Measurements from ENCODE around the gene PODNL1. TPM values are rescaled to one million over a fixed set of nuclear protein-coding genes. Genes with fewer than 3 reads are reported as not detected.

The PODNL1 gene
- total and polyA plus RNA-seq, 2 experiments from 2014 or later: 0.24 TPM; not detected in 1

DNA sequence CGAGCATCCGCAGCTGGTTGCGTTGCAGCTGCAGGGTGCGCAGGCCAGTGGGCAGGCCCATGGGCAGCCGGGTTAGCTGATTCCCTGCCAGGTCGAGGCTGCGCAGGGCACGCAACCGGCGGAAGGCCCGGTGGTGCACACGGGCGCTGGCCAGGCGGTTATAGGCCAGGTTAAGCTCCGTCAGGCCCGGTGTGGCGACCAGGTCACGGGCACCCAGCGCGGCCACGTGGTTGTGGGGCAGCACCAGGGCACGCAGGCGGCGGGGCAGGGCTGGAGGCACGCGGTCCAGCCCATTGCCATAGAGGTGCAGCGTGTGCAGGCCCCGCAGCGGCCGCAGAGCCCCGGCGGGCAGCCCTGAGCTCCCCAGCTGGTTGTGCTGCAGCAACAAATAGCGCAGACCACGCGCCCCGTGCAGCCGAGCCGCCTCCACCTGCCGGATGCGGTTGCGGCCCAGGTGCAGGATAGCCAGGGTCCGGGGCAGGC, 5.3 kb downstream of the PODNL1 start (continued):
- TF ChIP-seq, protein P1, sequence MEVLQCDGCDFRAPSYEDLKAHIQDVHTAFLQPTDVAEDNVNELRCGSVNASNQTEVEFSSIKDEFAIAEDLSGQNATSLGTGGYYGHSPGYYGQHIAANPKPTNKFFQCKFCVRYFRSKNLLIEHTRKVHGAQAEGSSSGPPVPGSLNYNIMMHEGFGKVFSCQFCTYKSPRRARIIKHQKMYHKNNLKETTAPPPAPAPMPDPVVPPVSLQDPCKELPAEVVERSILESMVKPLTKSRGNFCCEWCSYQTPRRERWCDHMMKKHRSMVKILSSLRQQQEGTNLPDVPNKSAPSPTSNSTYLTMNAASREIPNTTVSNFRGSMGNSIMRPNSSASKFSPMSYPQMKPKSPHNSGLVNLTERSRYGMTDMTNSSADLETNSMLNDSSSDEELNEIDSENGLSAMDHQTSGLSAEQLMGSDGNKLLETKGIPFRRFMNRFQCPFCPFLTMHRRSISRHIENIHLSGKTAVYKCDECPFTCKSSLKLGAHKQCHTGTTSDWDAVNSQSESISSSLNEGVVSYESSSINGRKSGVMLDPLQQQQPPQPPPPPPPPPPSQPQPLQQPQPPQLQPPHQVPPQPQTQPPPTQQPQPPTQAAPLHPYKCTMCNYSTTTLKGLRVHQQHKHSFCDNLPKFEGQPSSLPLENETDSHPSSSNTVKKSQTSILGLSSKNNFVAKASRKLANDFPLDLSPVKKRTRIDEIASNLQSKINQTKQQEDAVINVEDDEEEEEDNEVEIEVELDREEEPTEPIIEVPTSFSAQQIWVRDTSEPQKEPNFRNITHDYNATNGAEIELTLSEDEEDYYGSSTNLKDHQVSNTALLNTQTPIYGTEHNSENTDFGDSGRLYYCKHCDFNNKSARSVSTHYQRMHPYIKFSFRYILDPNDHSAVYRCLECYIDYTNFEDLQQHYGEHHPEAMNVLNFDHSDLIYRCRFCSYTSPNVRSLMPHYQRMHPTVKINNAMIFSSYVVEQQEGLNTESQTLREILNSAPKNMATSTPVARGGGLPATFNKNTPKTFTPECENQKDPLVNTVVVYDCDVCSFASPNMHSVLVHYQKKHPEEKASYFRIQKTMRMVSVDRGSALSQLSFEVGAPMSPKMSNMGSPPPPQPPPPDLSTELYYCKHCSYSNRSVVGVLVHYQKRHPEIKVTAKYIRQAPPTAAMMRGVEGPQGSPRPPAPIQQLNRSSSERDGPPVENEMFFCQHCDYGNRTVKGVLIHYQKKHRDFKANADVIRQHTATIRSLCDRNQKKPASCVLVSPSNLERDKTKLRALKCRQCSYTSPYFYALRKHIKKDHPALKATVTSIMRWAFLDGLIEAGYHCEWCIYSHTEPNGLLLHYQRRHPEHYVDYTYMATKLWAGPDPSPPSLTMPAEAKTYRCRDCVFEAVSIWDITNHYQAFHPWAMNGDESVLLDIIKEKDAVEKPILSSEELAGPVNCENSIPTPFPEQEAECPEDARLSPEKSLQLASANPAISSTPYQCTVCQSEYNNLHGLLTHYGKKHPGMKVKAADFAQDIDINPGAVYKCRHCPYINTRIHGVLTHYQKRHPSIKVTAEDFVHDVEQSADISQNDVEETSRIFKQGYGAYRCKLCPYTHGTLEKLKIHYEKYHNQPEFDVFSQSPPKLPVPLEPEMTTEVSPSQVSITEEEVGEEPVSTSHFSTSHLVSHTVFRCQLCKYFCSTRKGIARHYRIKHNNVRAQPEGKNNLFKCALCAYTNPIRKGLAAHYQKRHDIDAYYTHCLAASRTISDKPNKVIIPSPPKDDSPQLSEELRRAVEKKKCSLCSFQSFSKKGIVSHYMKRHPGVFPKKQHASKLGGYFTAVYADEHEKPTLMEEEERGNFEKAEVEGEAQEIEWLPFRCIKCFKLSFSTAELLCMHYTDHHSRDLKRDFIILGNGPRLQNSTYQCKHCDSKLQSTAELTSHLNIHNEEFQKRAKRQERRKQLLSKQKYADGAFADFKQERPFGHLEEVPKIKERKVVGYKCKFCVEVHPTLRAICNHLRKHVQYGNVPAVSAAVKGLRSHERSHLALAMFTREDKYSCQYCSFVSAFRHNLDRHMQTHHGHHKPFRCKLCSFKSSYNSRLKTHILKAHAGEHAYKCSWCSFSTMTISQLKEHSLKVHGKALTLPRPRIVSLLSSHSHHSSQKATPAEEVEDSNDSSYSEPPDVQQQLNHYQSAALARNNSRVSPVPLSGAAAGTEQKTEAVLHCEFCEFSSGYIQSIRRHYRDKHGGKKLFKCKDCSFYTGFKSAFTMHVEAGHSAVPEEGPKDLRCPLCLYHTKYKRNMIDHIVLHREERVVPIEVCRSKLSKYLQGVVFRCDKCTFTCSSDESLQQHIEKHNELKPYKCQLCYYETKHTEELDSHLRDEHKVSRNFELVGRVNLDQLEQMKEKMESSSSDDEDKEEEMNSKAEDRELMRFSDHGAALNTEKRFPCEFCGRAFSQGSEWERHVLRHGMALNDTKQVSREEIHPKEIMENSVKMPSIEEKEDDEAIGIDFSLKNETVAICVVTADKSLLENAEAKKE (CRISPR knock-in tag; IDR thresholded peaks at IDR 0.05): no peak
- no peak for TF ChIP-seq ZNF331 (CRISPR knock-in tag; IDR thresholded peaks at IDR 0.05; ENCODE audit: low read depth)
- no peak for TF ChIP-seq JUNB (IDR thresholded peaks at IDR 0.05; ENCODE audit: unreplicated experiment)
- no peak for TF ChIP-seq POLR2AphosphoS5 (IDR thresholded peaks at IDR 0.05; ENCODE audit: low read depth)

DNA sequence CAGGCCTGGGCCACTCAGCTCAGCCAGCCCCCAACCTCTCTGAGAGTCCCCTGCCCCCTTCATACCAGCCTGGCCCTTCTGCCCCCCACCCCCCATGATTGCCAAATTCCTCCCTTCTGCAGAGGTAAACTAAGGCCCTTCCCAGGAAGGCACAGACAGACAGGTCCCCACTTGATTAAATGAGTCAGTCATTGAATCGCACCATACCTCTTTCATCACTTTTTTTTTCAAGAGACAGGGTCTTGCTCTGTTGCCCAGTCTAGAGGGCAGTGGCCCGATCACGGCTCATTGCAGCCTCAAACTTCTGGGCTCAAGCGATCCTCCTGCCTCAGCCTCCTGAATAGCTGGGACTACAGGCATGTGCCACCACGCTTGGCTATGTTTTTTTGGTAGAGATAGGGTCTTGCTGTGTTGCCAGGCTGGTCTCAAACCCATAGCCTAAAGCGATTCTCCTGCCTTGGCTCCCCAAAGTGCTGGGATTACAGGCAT, 6.0 kb downstream of the PODNL1 start:
- Histone ChIP-seq H3F3A (replicated peaks; ENCODE audit: low read depth) (peaks cover 15% of the 10 kb centered on the region), H2AFZ (no peak overlapping the region), H3K4me1 (ENCODE audit: insufficient read depth) (peaks cover 9% of the 10 kb centered on the region; the same call in 1 of the 2 replicates), H3K9me2 (ENCODE audit: insufficient read depth) (no peaks in the 10 kb centered on the region), H4K20me1 (replicated peaks; ENCODE audit: insufficient read depth) (no peaks in the 10 kb centered on the region; the same call in 1 of the 2 replicates), H3K79me2 (replicated peaks; ENCODE audit: insufficient read depth) (no peaks in the 10 kb centered on the region), H3K4me2 (no peak overlapping the region), H3K4me3 (no peak overlapping the region), H3K27ac (ENCODE audit: low read depth) (no peak overlapping the region), H3K36me3 (ENCODE audit: insufficient read depth) (no peaks in the 10 kb centered on the region), H3K27me3 (ENCODE audit: insufficient read depth) (no peaks in the 10 kb centered on the region)
- Mint-ChIP-seq H3K27ac (no peak overlapping the region), H3K36me3 (ENCODE audit: low read depth) (peaks cover 8% of the 10 kb centered on the region), H3K4me1 (peaks cover 26% of the 10 kb centered on the region), H3K4me3 (no peak overlapping the region), H3K27me3 (ENCODE audit: insufficient read depth, low read depth, poor library complexity) (peaks cover 7% of the 10 kb centered on the region), H3K9me3 (no peaks in the 10 kb centered on the region; the same call in 2 of the 3 replicates)
- ATAC-seq (no peak), DNase-seq (ENCODE audit: low spot score) (no peak)
- TF ChIP-seq CREB1 (CRISPR knock-in tag; IDR thresholded peaks at IDR 0.05; ENCODE audit: low read depth): no peak
- TF ChIP-seq, protein P2, sequence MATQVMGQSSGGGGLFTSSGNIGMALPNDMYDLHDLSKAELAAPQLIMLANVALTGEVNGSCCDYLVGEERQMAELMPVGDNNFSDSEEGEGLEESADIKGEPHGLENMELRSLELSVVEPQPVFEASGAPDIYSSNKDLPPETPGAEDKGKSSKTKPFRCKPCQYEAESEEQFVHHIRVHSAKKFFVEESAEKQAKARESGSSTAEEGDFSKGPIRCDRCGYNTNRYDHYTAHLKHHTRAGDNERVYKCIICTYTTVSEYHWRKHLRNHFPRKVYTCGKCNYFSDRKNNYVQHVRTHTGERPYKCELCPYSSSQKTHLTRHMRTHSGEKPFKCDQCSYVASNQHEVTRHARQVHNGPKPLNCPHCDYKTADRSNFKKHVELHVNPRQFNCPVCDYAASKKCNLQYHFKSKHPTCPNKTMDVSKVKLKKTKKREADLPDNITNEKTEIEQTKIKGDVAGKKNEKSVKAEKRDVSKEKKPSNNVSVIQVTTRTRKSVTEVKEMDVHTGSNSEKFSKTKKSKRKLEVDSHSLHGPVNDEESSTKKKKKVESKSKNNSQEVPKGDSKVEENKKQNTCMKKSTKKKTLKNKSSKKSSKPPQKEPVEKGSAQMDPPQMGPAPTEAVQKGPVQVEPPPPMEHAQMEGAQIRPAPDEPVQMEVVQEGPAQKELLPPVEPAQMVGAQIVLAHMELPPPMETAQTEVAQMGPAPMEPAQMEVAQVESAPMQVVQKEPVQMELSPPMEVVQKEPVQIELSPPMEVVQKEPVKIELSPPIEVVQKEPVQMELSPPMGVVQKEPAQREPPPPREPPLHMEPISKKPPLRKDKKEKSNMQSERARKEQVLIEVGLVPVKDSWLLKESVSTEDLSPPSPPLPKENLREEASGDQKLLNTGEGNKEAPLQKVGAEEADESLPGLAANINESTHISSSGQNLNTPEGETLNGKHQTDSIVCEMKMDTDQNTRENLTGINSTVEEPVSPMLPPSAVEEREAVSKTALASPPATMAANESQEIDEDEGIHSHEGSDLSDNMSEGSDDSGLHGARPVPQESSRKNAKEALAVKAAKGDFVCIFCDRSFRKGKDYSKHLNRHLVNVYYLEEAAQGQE (IDR thresholded peaks at IDR 0.05; ENCODE audit: unreplicated experiment): no peak
- no peak for TF ChIP-seq JUNB (IDR thresholded peaks at IDR 0.05; ENCODE audit: unreplicated experiment)
- no peak for TF ChIP-seq ZNF331 (CRISPR knock-in tag; IDR thresholded peaks at IDR 0.05; ENCODE audit: low read depth)
- TF ChIP-seq EZH2phosphoT487 (IDR thresholded peaks at IDR 0.05; ENCODE audit: unreplicated experiment): no peak
- TF ChIP-seq POLR2AphosphoS5 (IDR thresholded peaks at IDR 0.05; ENCODE audit: low read depth): no peak
- TF ChIP-seq NANOG (IDR thresholded peaks at IDR 0.05; ENCODE audit: borderline replicate concordance): no peak
- no peak for TF ChIP-seq ZNF114 (CRISPR knock-in tag; IDR thresholded peaks at IDR 0.05)
- no peak for TF ChIP-seq CTCF (conservative IDR thresholded peaks at IDR 0.05; ENCODE audit: low read depth in 2 of 2)
- TF ChIP-seq STAT1 (IDR thresholded peaks at IDR 0.05; ENCODE audit: unreplicated experiment): no peak
